ENCODE data around the gene SPN. TPM values are rescaled to one million over a fixed set of nuclear protein-coding genes. Genes with fewer than 3 reads are reported as not detected.

Gene SPN
- total RNA-seq, 1 experiment from 2014 or later, result not detected

GRCh38 chr16:29712809-29713208 is 49.8 kb downstream of the SPN start:
- Histone ChIP-seq H3K27me3 (replicated peaks; ENCODE audit: control insufficient read depth, insufficient read depth, low read length) (no peaks in the 10 kb centered on the region), H3K36me3 (ENCODE audit: control insufficient read depth, insufficient read depth, low read length) (no peaks in the 10 kb centered on the region), H3K4me1 (no peaks in the 10 kb centered on the region; the same call in 1 of the 2 replicates), H3K4me3 (ENCODE audit: low read depth, low read length) (no peak overlapping the region), H3K9me3 (no peaks in the 10 kb centered on the region)
- H3K27ac Mint-ChIP-seq (ENCODE audit: unreplicated experiment), result no peak overlapping the region
- no peak overlapping the region for H3K4me3 Mint-ChIP-seq (ENCODE audit: unreplicated experiment)
- H3K36me3 Mint-ChIP-seq (ENCODE audit: insufficient read depth, unreplicated experiment), result peaks cover 9% of the 10 kb centered on the region
- H3K4me1 Mint-ChIP-seq (ENCODE audit: low read depth, unreplicated experiment), result peaks cover 14% of the 10 kb centered on the region
- POLR2A ChIA-PET, result no interaction called here
- no peaks in the 10 kb centered on the region for H3K9me3 Mint-ChIP-seq (ENCODE audit: unreplicated experiment)
- no peaks in the 10 kb centered on the region for H3K27me3 Mint-ChIP-seq (ENCODE audit: insufficient read depth, unreplicated experiment)
- TF ChIP-seq, protein P1, sequence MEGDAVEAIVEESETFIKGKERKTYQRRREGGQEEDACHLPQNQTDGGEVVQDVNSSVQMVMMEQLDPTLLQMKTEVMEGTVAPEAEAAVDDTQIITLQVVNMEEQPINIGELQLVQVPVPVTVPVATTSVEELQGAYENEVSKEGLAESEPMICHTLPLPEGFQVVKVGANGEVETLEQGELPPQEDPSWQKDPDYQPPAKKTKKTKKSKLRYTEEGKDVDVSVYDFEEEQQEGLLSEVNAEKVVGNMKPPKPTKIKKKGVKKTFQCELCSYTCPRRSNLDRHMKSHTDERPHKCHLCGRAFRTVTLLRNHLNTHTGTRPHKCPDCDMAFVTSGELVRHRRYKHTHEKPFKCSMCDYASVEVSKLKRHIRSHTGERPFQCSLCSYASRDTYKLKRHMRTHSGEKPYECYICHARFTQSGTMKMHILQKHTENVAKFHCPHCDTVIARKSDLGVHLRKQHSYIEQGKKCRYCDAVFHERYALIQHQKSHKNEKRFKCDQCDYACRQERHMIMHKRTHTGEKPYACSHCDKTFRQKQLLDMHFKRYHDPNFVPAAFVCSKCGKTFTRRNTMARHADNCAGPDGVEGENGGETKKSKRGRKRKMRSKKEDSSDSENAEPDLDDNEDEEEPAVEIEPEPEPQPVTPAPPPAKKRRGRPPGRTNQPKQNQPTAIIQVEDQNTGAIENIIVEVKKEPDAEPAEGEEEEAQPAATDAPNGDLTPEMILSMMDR (IDR thresholded peaks at IDR 0.05; ENCODE audit: insufficient read depth in 1 of 2, low read depth in 1 of 2, low read length in 1 of 2, severe bottlenecking in 1 of 2, unreplicated experiment in 1 of 2), result no peak
- BruUV-seq (replicated peaks), result no TSS peak
- intact Hi-C loops (cut with micrococcal nuclease; ENCODE audit: unreplicated experiment), result no loop called here
- CTCF ChIA-PET, result no interaction called here
- DNase-seq, result no peak

DNA sequence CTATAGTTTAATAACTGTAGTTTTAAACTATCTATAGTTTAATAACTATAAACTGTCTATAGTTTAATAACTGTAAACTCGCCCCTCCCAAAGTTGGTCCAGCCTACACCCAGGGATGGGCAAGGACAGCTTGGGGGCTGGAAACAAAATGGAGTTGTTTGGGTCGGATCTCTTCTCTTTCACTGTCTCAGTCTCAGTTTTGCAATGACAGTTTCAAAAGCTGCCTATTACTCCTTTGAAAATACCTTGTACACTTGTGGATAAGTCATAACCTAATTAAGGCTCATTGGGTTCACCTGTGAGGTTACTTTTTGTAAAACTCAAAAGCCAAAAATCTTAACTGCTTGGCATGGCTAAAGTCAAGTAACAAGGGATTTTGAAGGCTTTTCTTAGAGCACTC is 51.3 kb downstream of the SPN start:
- ChIA-PET CTCF (interaction anchor here (0.6 kb wide), 1 partner anchor 12 kb away, joined by 7 read pairs; no protein-coding TSS in a partner anchor), POLR2A (no interaction called here)
- Mint-ChIP-seq H3K27ac (ENCODE audit: unreplicated experiment) (no peak overlapping the region), H3K27me3 (ENCODE audit: insufficient read depth, unreplicated experiment) (no peaks in the 10 kb centered on the region), H3K36me3 (ENCODE audit: insufficient read depth, unreplicated experiment) (peaks cover 9% of the 10 kb centered on the region), H3K9me3 (ENCODE audit: unreplicated experiment) (no peaks in the 10 kb centered on the region), H3K4me3 (ENCODE audit: unreplicated experiment) (no peak overlapping the region), H3K4me1 (ENCODE audit: low read depth, unreplicated experiment) (peaks cover 20% of the 10 kb centered on the region)
- DNase-seq, result no peak
- TF ChIP-seq, protein P1 (IDR thresholded peaks at IDR 0.05; ENCODE audit: insufficient read depth in 1 of 2, low read depth in 1 of 2, low read length in 1 of 2, severe bottlenecking in 1 of 2, unreplicated experiment in 1 of 2), result no peak
- BruUV-seq (replicated peaks), result no TSS peak
- Histone ChIP-seq H3K4me1 (no peaks in the 10 kb centered on the region; the same call in 1 of the 2 replicates), H3K4me3 (ENCODE audit: low read depth, low read length) (no peak overlapping the region), H3K36me3 (ENCODE audit: control insufficient read depth, insufficient read depth, low read length) (no peaks in the 10 kb centered on the region), H3K9me3 (no peaks in the 10 kb centered on the region), H3K27me3 (replicated peaks; ENCODE audit: control insufficient read depth, insufficient read depth, low read length) (no peaks in the 10 kb centered on the region)
- intact Hi-C loops (cut with micrococcal nuclease; ENCODE audit: unreplicated experiment), result no loop called here

DNA sequence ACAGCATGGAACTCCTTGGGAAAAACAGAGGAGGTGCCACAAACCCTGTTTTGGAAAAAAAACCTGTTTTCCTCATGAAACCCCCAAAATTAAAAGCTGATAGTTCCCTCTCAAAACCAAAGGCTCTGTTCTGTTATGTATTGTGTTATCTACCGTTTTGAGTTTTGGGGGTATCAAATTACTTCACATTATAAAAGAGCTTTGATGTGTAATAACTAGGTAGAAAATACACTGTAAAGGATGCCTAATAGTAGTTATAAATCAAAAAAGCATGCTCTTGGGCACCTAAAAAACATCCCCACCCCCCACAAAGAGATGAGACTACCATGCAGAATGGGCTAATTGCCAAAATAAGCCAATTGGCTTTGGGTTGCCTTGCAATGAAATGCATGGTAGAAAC is 51.9 kb downstream of the SPN start:
- CTCF ChIA-PET, result interaction anchor here (0.6 kb wide), 2 partner anchors 12 to 114 kb away, joined by 3 to 7 read pairs; no protein-coding TSS in a partner anchor
- Histone ChIP-seq H3K36me3 (ENCODE audit: control insufficient read depth, insufficient read depth, low read length) (no peaks in the 10 kb centered on the region), H3K9me3 (no peaks in the 10 kb centered on the region), H3K4me1 (no peaks in the 10 kb centered on the region; the same call in 1 of the 2 replicates), H3K27me3 (replicated peaks; ENCODE audit: control insufficient read depth, insufficient read depth, low read length) (no peaks in the 10 kb centered on the region), H3K4me3 (ENCODE audit: low read depth, low read length) (no peak overlapping the region)
- peaks cover 17% of the 10 kb centered on the region for H3K4me1 Mint-ChIP-seq (ENCODE audit: low read depth, unreplicated experiment)
- POLR2A ChIA-PET, result no interaction called here
- no peaks in the 10 kb centered on the region for H3K27me3 Mint-ChIP-seq (ENCODE audit: insufficient read depth, unreplicated experiment)
- H3K36me3 Mint-ChIP-seq (ENCODE audit: insufficient read depth, unreplicated experiment), result peaks cover 5% of the 10 kb centered on the region
- no peak for DNase-seq
- no peak overlapping the region for H3K27ac Mint-ChIP-seq (ENCODE audit: unreplicated experiment)
- no peaks in the 10 kb centered on the region for H3K9me3 Mint-ChIP-seq (ENCODE audit: unreplicated experiment)
- TF ChIP-seq, protein P1 (IDR thresholded peaks at IDR 0.05; ENCODE audit: insufficient read depth in 1 of 2, low read depth in 1 of 2, low read length in 1 of 2, severe bottlenecking in 1 of 2, unreplicated experiment in 1 of 2), result no peak
- no TSS peak for BruUV-seq (replicated peaks)
- H3K4me3 Mint-ChIP-seq (ENCODE audit: unreplicated experiment), result no peak overlapping the region
- intact Hi-C loops (cut with micrococcal nuclease; ENCODE audit: unreplicated experiment), result no loop called here
